SK-N-MC (cell line): ENCODE measurements around the gene CCDC78.

ENCODE experiments used
- EZH2 ChIP-seq: fragments of 200-600 bp; sonication (generic); IDR thresholded peaks from one replicate; pipeline ENCODE4 v1.6.1; 2017; ENCODE audit warnings: antibody characterized with exemption
- POLR2AphosphoS5 ChIP-seq: IDR thresholded peaks from 2 replicates; pipeline ENCODE4 v1.6.1; 2012; ENCODE audit warnings: mild to moderate bottlenecking, low read depth, low read length, borderline replicate concordance

DNA sequence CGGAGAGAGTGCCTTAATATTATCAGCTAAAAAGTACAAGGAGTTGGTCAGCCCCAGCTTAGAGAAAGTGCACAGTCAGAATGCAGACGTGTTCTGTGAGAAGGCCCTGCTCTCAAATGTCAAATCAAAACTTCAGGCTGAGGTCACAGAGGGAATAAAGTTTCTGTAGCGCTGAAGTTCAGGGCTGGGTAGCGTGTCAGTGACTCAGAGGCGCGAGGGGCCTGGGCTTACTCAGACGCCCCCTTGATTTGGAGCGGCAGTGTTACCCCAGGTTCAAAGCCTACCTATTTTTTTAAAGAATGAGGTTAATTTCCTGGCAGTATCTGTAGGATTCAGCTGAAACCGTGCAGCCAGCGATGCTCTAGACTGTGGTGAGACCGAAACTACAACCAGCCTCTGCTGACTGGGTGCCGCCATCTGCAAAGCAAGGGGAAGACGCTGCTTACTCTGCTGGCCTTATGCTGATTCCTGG, 9.8 kb upstream of the CCDC78 start:
- TF ChIP-seq POLR2AphosphoS5 (no peak), EZH2 (no peak)
